Ectodermal cell (in vitro differentiated cells): ENCODE results near the gene SLC12A8.

Experiments
- H3K27ac ChIP-seq: 2 replicates; pipeline ENCODE4 v1.7.0; 2013; ENCODE audit warnings: mild to moderate bottlenecking, low read depth, low read length; ENCODE audit not compliant: insufficient read depth, poor library complexity, severe bottlenecking
- H3K27me3 ChIP-seq: 2 replicates; pipeline ENCODE4 v1.7.0; 2013; ENCODE audit warnings: mild to moderate bottlenecking, low read length; ENCODE audit not compliant: insufficient read depth, control insufficient read depth, poor library complexity, severe bottlenecking
- H3K36me3 ChIP-seq: one replicate; pipeline ENCODE4 v1.7.0; 2013; ENCODE audit warnings: low read length; ENCODE audit not compliant: control insufficient read depth, insufficient read depth
- H3K4me1 ChIP-seq: one replicate; pipeline ENCODE4 v1.7.0; 2013; ENCODE audit warnings: low read length; ENCODE audit not compliant: control insufficient read depth, insufficient read depth
- H3K4me3 ChIP-seq: 2 replicates; pipeline ENCODE4 v1.7.0; 2013; ENCODE audit warnings: low read depth, low read length, control low read depth; ENCODE audit not compliant: insufficient read depth
- H3K9me3 ChIP-seq: 2 replicates; pipeline ENCODE4 v1.7.0; 2013; ENCODE audit warnings: mild to moderate bottlenecking, low read length, moderate library complexity; ENCODE audit not compliant: control insufficient read depth
- WGBS, 2 experiments: methylation state at CpG; one replicate each; pipeline ENCODE4 v1.1.7; 2013; ENCODE audit warnings: missing lambda C conversion rate in 2 of 2; 5-methylcytosine and 5-hydroxymethylcytosine counted together

SLC12A8 gene

GRCh38 chr3:125175295-125176078, 37.1 kb downstream of the SLC12A8 start:
- 87 to 89% methylated on average over 7 of the region's 7 CpGs for WGBS, 2 experiments
- Histone ChIP-seq H3K27ac (no peak overlapping the region), H3K4me3 (no peak overlapping the region), H3K4me1 (no peaks in the 10 kb centered on the region), H3K9me3 (no peaks in the 10 kb centered on the region), H3K27me3 (no peaks in the 10 kb centered on the region), H3K36me3 (no peaks in the 10 kb centered on the region)

GRCh38 chr3:125172346-125172745, 40.2 kb downstream of the SLC12A8 start:
- H3K4me3 ChIP-seq = no peak overlapping the region
- no peaks in the 10 kb centered on the region for H3K9me3 ChIP-seq
- H3K27ac ChIP-seq = no peak overlapping the region
- H3K4me1 ChIP-seq = no peaks in the 10 kb centered on the region
- no peaks in the 10 kb centered on the region for H3K27me3 ChIP-seq
- H3K36me3 ChIP-seq = no peaks in the 10 kb centered on the region
- WGBS, 2 experiments = 91 to 100% methylated on average over 1 to 2 of the region's 2 CpGs

GRCh38 chr3:125168711-125169393, 43.7 kb downstream of the SLC12A8 start:
- Histone ChIP-seq H3K4me1 (no peaks in the 10 kb centered on the region), H3K27ac (no peak overlapping the region), H3K4me3 (no peak overlapping the region), H3K9me3 (no peaks in the 10 kb centered on the region), H3K36me3 (no peaks in the 10 kb centered on the region), H3K27me3 (no peaks in the 10 kb centered on the region)
- WGBS, 2 experiments = 92% methylated on average over 4 of the region's 4 CpGs

GRCh38 chr3:125166599-125167136, 45.9 kb downstream of the SLC12A8 start:
- Histone ChIP-seq H3K27ac (no peak overlapping the region), H3K27me3 (no peaks in the 10 kb centered on the region), H3K4me3 (no peak overlapping the region), H3K4me1 (peaks cover 2% of the 10 kb centered on the region), H3K36me3 (no peaks in the 10 kb centered on the region), H3K9me3 (no peaks in the 10 kb centered on the region)
- WGBS, 2 experiments = 92 to 97% methylated on average over 10 to 13 of the region's 13 CpGs

- Histone ChIP-seq H3K4me1 (peaks cover 9% of the 10 kb centered on the region), H3K27ac (no peak overlapping the region), H3K9me3 (no peaks in the 10 kb centered on the region), H3K4me3 (no peak overlapping the region), H3K27me3 (no peaks in the 10 kb centered on the region), H3K36me3 (no peaks in the 10 kb centered on the region)
- 90 to 92% methylated on average over 18 of the region's 18 CpGs for WGBS, 2 experiments
Measured at GRCh38 chr3:125165948-125166553, 46.5 kb downstream of the SLC12A8 start.

- Histone ChIP-seq H3K9me3 (no peaks in the 10 kb centered on the region), H3K27ac (no peak overlapping the region), H3K4me1 (peaks cover 12% of the 10 kb centered on the region), H3K4me3 (no peak overlapping the region), H3K36me3 (no peaks in the 10 kb centered on the region), H3K27me3 (no peaks in the 10 kb centered on the region)
- 76 to 80% methylated on average over 17 of the region's 17 CpGs for WGBS, 2 experiments
Measured at GRCh38 chr3:125165189-125165947, 47.2 kb downstream of the SLC12A8 start.

- Histone ChIP-seq H3K27ac (no peak overlapping the region), H3K4me1 (peaks cover 12% of the 10 kb centered on the region), H3K36me3 (no peaks in the 10 kb centered on the region), H3K27me3 (no peaks in the 10 kb centered on the region), H3K9me3 (no peaks in the 10 kb centered on the region), H3K4me3 (no peak overlapping the region)
- WGBS, 2 experiments = 76 to 78% methylated on average over 15 of the region's 15 CpGs
Measured at GRCh38 chr3:125163739-125164601, 48.6 kb downstream of the SLC12A8 start.

GRCh38 chr3:125161607-125162219, 50.8 kb downstream of the SLC12A8 start:
- Histone ChIP-seq H3K27me3 (no peaks in the 10 kb centered on the region), H3K4me1 (peaks cover 12% of the 10 kb centered on the region), H3K36me3 (no peaks in the 10 kb centered on the region), H3K4me3 (no peak overlapping the region), H3K27ac (no peak overlapping the region), H3K9me3 (no peaks in the 10 kb centered on the region)
- 86 to 87% methylated on average over 12 of the region's 12 CpGs for WGBS, 2 experiments
